Kidney (tissue), 14 donors: ENCODE results near the gene MYH9. TPM values are rescaled to one million over a fixed set of nuclear protein-coding genes. Genes with fewer than 3 reads are reported as not detected.

Experiments used
- DNase-seq, 5 donors: peaks; one replicate each; pipeline ENCODE4 v3.0.0-alpha.2; 2013 to 2020
- FAIRE-seq: peaks from 2 replicates; lab custom pipeline; 2012; peaks lifted over from hg19 to GRCh38; lab: Jason Lieb, UNC
- H3K27ac ChIP-seq, 2 donors: one replicate each; pipeline ENCODE4 v1.7.0; 2013; ENCODE audit warnings: low read depth in 2 of 2, low read length in 2 of 2, inconsistent platforms in 1 of 2
- H3K27me3 ChIP-seq: one replicate; pipeline ENCODE4 v1.7.1; 2013; ENCODE audit warnings: low read length, inconsistent platforms; ENCODE audit not compliant: control insufficient read depth, insufficient read depth
- H3K36me3 ChIP-seq, 3 donors: one replicate each; pipeline versions ENCODE4 v1.7.0 to v1.7.1; 2013; ENCODE audit warnings: low read length in 3 of 3, control low read depth in 1 of 3, inconsistent platforms in 1 of 3; ENCODE audit not compliant: insufficient read depth in 3 of 3, control insufficient read depth in 2 of 3
- H3K4me1 ChIP-seq, 3 donors: one replicate each; pipeline versions ENCODE4 v1.7.0 to v1.7.1; 2013; ENCODE audit warnings: low read length in 3 of 3, inconsistent platforms in 1 of 3, low read depth in 1 of 3; ENCODE audit not compliant: control insufficient read depth in 2 of 3, insufficient read depth in 2 of 3
- H3K4me3 ChIP-seq, 3 donors: one replicate each; pipeline versions ENCODE4 v1.7.0 to v1.8.1; 2013; ENCODE audit warnings: low read length in 3 of 3, control low read depth in 1 of 3, inconsistent platforms in 1 of 3
- H3K9ac ChIP-seq, 3 donors: one replicate each; pipeline versions ENCODE4 v1.7.0 to v1.7.1; 2013; ENCODE audit warnings: low read length in 3 of 3, control low read depth in 1 of 3, inconsistent platforms in 1 of 3
- H3K9me3 ChIP-seq, 3 donors: one replicate each; pipeline versions ENCODE4 v1.7.0 to v1.7.1; 2013; ENCODE audit warnings: low read length in 3 of 3, control low read depth in 1 of 3, inconsistent platforms in 1 of 3; ENCODE audit not compliant: control insufficient read depth in 2 of 3, insufficient read depth in 1 of 3
- CTCF ChIP-seq: IDR thresholded peaks from 3 replicates; pipeline ENCODE4 v1.5.1; 2012; ENCODE audit warnings: mild to moderate bottlenecking, moderate library complexity, borderline replicate concordance; ENCODE audit not compliant: insufficient read depth; ENCODE audit errors: extremely low read depth
- intact Hi-C: fragments of 100-400 bp; cut with DNase I; formaldehyde crosslinking; loops from one replicate; pipeline ENCODE4 v1.11.1; 2022
- polyA plus RNA-seq: library from polyadenylated mRNA; stranded (reverse); fragments of 350-450 nt; fragmentation: Illumina TruSeq; extraction: RNeasy Lipid Tissue Mini Kit (QIAGEN cat#74804); gene quantifications from one replicate; pipeline ENCODE4 v1.2.3, GENCODE V29; 2014; ENCODE audit warnings: low read depth, low replicate concordance; ENCODE audit not compliant: insufficient read depth
- total RNA-seq: library from RNA; stranded (reverse); fragmentation: NEBNext Ultra II Directional; extraction: Animal tissue kit (Norgen Biotek cat#: 25700); gene quantifications from one replicate; pipeline ENCODE4 v1.2.1, GENCODE V29; 2021
- donor health status: control.
- donor health status: control.
- donor health status: control.
- donor health status: control.
- donor health status: control.
- donor health status: DM: yes; HTN: yes; CAD: no.
- donor health status: Normal renal cell carcinoma (clear cell type).

The MYH9 gene
- total and polyA plus RNA-seq, 2 donors from 2014 or later: 85.2 to 655 TPM

DNA sequence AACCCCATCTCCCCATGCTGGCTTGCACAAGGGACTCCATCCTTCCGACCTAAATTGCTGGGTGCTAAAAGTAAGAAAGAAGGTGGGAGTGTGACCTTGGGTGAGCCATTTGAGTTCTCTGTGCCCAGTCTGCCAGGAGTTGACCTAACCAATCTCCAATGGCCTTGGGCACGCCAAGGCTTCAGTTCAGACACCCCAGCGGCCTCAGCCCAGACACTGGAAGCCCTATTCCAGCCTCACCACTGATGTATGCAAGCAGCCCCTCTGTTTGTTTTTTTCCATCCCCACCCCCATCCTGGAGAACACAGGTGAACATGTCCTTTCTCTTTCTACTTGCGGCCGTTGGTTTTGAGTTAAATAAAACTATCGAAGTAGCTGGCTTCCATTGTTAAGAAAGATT is 31.9 kb downstream of the MYH9 start:
- intact Hi-C loops: no loop called here
- peaks cover 6 to 63% (median 57%) of the 10 kb centered on the region in 3 donors for H3K4me1 ChIP-seq
- FAIRE-seq (no peak), DNase-seq (no peak)
- H3K36me3 ChIP-seq: no peaks in the 10 kb centered on the region
- peak overlapping the region; percentile 64 to 88 for H3K27ac ChIP-seq
- no peak for TF ChIP-seq CTCF
- no peak overlapping the region for H3K4me3 ChIP-seq
- H3K9me3 ChIP-seq: no peaks in the 10 kb centered on the region
- no peaks in the 10 kb centered on the region for H3K27me3 ChIP-seq
- H3K9ac ChIP-seq: peak overlapping the region in 2 of 3 donors; percentile 43 to 65

GRCh38 chr22:36355362-36355761 is 32.4 kb downstream of the MYH9 start:
- Histone ChIP-seq H3K9ac (peak overlapping the region in 1 of 3 donors; percentile 65), H3K4me3 (peak overlapping the region in 1 of 3 donors; percentile 13), H3K4me1 (peaks cover 6 to 65% (median 58%) of the 10 kb centered on the region in 3 donors), H3K9me3 (no peaks in the 10 kb centered on the region), H3K27ac (peak overlapping the region; percentile 64 to 88), H3K36me3 (no peaks in the 10 kb centered on the region), H3K27me3 (no peaks in the 10 kb centered on the region)
- no peak for FAIRE-seq
- intact Hi-C loops: no loop called here
- TF ChIP-seq CTCF: no peak
- DNase-seq: no peak

GRCh38 chr22:36352803-36353507 is 34.8 kb downstream of the MYH9 start:
- no peak for TF ChIP-seq CTCF
- no peaks in the 10 kb centered on the region for H3K9me3 ChIP-seq
- H3K4me1 ChIP-seq: peaks cover 6 to 59% (median 54%) of the 10 kb centered on the region in 3 donors
- intact Hi-C loops: no loop called here
- H3K36me3 ChIP-seq: peaks cover 0 to 3% (median 0%) of the 10 kb centered on the region in 3 donors
- peak overlapping the region in 2 of 3 donors; percentile 63 to 83 for H3K9ac ChIP-seq
- H3K27me3 ChIP-seq: no peaks in the 10 kb centered on the region
- peak overlapping the region; percentile 87 to 89 for H3K27ac ChIP-seq
- peak in 4 of 5 donors; percentile 78 to 92 (median 84) for DNase-seq
- H3K4me3 ChIP-seq: no peak overlapping the region
- no peak for FAIRE-seq
